ENCODE results near the gene FUBP1. TPM values are rescaled to one million over a fixed set of nuclear protein-coding genes. Genes with fewer than 3 reads are reported as not detected.

FUBP1 gene
- total RNA-seq, 1 experiment from 2014 or later, result 271 TPM

DNA sequence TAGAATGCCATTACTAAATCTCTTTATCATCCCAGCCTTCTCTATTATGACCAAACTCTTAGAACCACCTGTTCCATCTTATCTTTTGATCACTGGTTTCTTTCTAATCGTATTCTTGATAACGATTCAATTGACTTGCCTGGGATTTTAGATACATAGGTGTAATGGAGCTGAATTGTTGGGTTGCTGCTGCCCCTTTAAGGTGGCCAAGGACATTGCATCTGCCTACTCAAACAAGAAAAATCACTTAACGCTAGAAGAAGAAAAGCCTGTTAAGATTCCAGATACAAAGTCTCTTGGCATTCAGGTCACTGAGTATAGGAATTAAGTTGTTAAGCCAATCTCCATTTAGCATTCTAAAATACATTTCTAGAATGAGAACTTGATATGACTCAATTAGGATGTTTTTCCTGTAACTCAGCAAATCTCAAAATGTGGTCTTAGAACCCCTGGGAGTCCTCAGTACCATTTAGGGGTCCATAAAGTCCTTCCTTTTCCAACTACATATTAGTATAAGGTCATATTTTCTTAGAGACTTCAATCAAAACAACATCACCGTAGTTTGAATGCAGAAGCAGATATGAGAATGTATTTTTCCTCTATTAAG is 78.1 kb downstream of the FUBP1 start:
- Histone ChIP-seq H3K27me3 (ENCODE audit: insufficient read depth, low read length) (no peaks in the 10 kb centered on the region), H3K56ac (ENCODE audit: insufficient read length, low read depth, low read length) (no peak overlapping the region), H3K79me2 (ENCODE audit: insufficient read depth, low read length) (no peaks in the 10 kb centered on the region), H3K9ac (ENCODE audit: extremely low read depth, insufficient read length, low read length) (no peak overlapping the region), H3K18ac (ENCODE audit: insufficient read length, low read depth, low read length) (no peak overlapping the region), H3K4ac (ENCODE audit: low read depth, low read length) (no peak overlapping the region), H4K8ac (replicated peaks; ENCODE audit: insufficient read length, low read depth, low read length) (no peak overlapping the region), H2BK15ac (ENCODE audit: low read depth, low read length) (no peak overlapping the region), H4K20me1 (ENCODE audit: control insufficient read depth, insufficient read depth, insufficient read length) (no peaks in the 10 kb centered on the region), H2BK20ac (ENCODE audit: low read depth, low read length, poor library complexity, severe bottlenecking) (no peak overlapping the region), H3K79me1 (ENCODE audit: insufficient read depth, low read depth, low read length, poor library complexity, severe bottlenecking) (no peaks in the 10 kb centered on the region), H3K4me1 (ENCODE audit: insufficient read depth, low read length) (no peaks in the 10 kb centered on the region), H3T11ph (ENCODE audit: low read length) (no peak overlapping the region), H2BK5ac (ENCODE audit: insufficient read length, low read length) (no peak overlapping the region), H2BK120ac (ENCODE audit: low read depth, low read length, poor library complexity, severe bottlenecking) (no peak overlapping the region), H2BK12ac (ENCODE audit: insufficient read length, low read depth, low read length) (no peak overlapping the region), H3K9me3 (ENCODE audit: control insufficient read depth, low read depth, low read length) (no peaks in the 10 kb centered on the region), H2AFZ (ENCODE audit: low read length) (no peak overlapping the region), H4K5ac (ENCODE audit: insufficient read length, low read depth, low read length) (no peak overlapping the region), H2AK5ac (ENCODE audit: insufficient read length, low read length) (no peak overlapping the region), H3K23me2 (ENCODE audit: insufficient read length, low read depth, low read length, poor library complexity, severe bottlenecking) (no peaks in the 10 kb centered on the region), H3K4me2 (ENCODE audit: insufficient read depth, insufficient read length, low read length) (no peak overlapping the region), H3K27ac (ENCODE audit: insufficient read length, low read depth, low read length) (no peak overlapping the region), H4K91ac (ENCODE audit: insufficient read length, low read depth, low read length) (no peak overlapping the region), H3K14ac (ENCODE audit: insufficient read depth, low read length) (no peak overlapping the region), H3K23ac (ENCODE audit: insufficient read length, low read depth, low read length) (no peak overlapping the region)
- Mint-ChIP-seq H3K4me3 (no peak overlapping the region), H3K4me1 (no peaks in the 10 kb centered on the region), H3K27me3 (ENCODE audit: low read depth) (no peaks in the 10 kb centered on the region), H3K36me3 (ENCODE audit: insufficient read depth in 1 of 3, low read depth in 3 of 3) (no peaks in the 10 kb centered on the region), H3K9me3 (peaks cover 2 to 3% of the 10 kb centered on the region in 2 experiments; a peak in 3 of 5 replicates), H3K27ac (no peak overlapping the region)
- no CpG with 5 or more reads among the region's 4 CpGs for WGBS (ENCODE audit: extremely low coverage, insufficient read length, low lambda C conversion rate)
- TF ChIP-seq, protein P1, sequence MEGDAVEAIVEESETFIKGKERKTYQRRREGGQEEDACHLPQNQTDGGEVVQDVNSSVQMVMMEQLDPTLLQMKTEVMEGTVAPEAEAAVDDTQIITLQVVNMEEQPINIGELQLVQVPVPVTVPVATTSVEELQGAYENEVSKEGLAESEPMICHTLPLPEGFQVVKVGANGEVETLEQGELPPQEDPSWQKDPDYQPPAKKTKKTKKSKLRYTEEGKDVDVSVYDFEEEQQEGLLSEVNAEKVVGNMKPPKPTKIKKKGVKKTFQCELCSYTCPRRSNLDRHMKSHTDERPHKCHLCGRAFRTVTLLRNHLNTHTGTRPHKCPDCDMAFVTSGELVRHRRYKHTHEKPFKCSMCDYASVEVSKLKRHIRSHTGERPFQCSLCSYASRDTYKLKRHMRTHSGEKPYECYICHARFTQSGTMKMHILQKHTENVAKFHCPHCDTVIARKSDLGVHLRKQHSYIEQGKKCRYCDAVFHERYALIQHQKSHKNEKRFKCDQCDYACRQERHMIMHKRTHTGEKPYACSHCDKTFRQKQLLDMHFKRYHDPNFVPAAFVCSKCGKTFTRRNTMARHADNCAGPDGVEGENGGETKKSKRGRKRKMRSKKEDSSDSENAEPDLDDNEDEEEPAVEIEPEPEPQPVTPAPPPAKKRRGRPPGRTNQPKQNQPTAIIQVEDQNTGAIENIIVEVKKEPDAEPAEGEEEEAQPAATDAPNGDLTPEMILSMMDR (conservative IDR thresholded peaks at IDR 0.05), result peak; percentile 82
- DNase-seq, result peak; percentile 47

Data from H9 (cell line).